HCT116 (cell line): ENCODE measurements around the gene MIF4GD. TPM values are rescaled to one million over a fixed set of nuclear protein-coding genes. Genes with fewer than 3 reads are reported as not detected.
A peak's percentile ranks its signal among the peaks of the same experiment; 100 is the strongest.
"Not testable (repeated sequence)": the region's sequence is repeated elsewhere in the genome, so short reads cannot be mapped to it uniquely, and the experiment has no call there.

Experiments
- ATAC-seq: fragments of 200-7000 bp; cut with Tn5 transposase; 2 replicates; pipeline ENCODE4 v1.9.1; 2020; ENCODE audit warnings: mild to moderate bottlenecking, moderate library complexity
- BruUV-seq: library from RNA; stranded (reverse); fragments of 400-500 nt; replicated peaks from 2 replicates; lab custom pipeline; 2021; lab: Mats Ljungman, UMichigan
- CTCF ChIA-PET: fragments of 300-600 bp; sonication (Branson Sonifier 250); formaldehyde crosslinking; loops from one replicate; lab custom pipeline; 2021; ENCODE audit warnings: antibody characterized with exemption; lab: Charles Lee
- POLR2A ChIA-PET: fragments of 300-600, 350-600 bp; sonication (Branson Sonifier 250); formaldehyde crosslinking; loops from one replicate; lab custom pipeline; 2021; ENCODE audit warnings: antibody characterized with exemption; lab: Charles Lee
- RAD21 ChIA-PET, 2 experiments: fragments of 300-600 bp; sonication (Branson Sonifier 250); formaldehyde crosslinking; loops; one replicate each; lab custom pipeline; 2023; ENCODE audit warnings: low total read pairs in 2 of 2; ENCODE audit not compliant: uncharacterized antibody in 2 of 2, unreplicated experiment in 2 of 2, low non-redundant PET in 1 of 2; lab: Charles Lee
- DNase-seq: peaks from one replicate; pipeline ENCODE4 v3.0.0-alpha.2; 2010; ENCODE audit warnings: low read depth, low spot score
- H2AFZ ChIP-seq: fragments of 200-600 bp; shearing (Covaris generic), sonication (generic); 2 replicates; pipeline ENCODE4 v1.6.1; 2017; ENCODE audit warnings: low read depth, mixed run types, mixed read lengths, antibody characterized with exemption, low read length; ENCODE audit not compliant: poor library complexity, severe bottlenecking
- H3K27ac ChIP-seq: 2 replicates; pipeline ENCODE4 v1.5.1; 2012; ENCODE audit warnings: low read depth, low read length
- H3K27me3 ChIP-seq: fragments of 200-600 bp; sonication (generic); 2 replicates; pipeline ENCODE4 v1.6.1; 2016; ENCODE audit warnings: mixed run types, low read length, mixed read lengths; ENCODE audit not compliant: insufficient read depth
- H3K36me3 ChIP-seq, 2 experiments: fragments of 200-500 bp in 1 of 2; fragments of 200-600 bp in 1 of 2; sonication (Bioruptor generic) in 1 of 2; sonication (generic) in 1 of 2; 2 replicates each; pipeline versions ENCODE4 v1.5.1 to v1.6.1; 2014 to 2016; ENCODE audit warnings: low read length in 2 of 2, inconsistent platforms in 1 of 2, mixed read lengths in 1 of 2, mixed run types in 1 of 2; ENCODE audit not compliant: insufficient read depth in 2 of 2, control insufficient read depth in 1 of 2
- H3K4me1 ChIP-seq, 2 experiments: fragments of 200-600 bp in 1 of 2; sonication (generic) in 1 of 2; 2 replicates each; pipeline versions ENCODE4 v1.5.1 to v1.6.1; 2012 to 2017; ENCODE audit warnings: low read length in 2 of 2, inconsistent platforms in 1 of 2, mild to moderate bottlenecking in 1 of 2, mixed read lengths in 1 of 2, mixed run types in 1 of 2, moderate library complexity in 1 of 2; ENCODE audit not compliant: insufficient read depth in 2 of 2, control insufficient read depth in 1 of 2
- H3K4me2 ChIP-seq: fragments of 200-600 bp; sonication (generic); 2 replicates; pipeline ENCODE4 v1.6.1; 2017; ENCODE audit warnings: mixed run types, low read length, mixed read lengths
- H3K4me3 ChIP-seq, 2 experiments: fragments of 200-600 bp in 1 of 2; sonication (generic) in 1 of 2; replicated peaks in 1 of 2; 2 replicates each; pipeline ENCODE4 v1.5.1; 2011 to 2016; ENCODE audit warnings: low read length in 2 of 2, control low read depth in 1 of 2, low read depth in 1 of 2, mild to moderate bottlenecking in 1 of 2, mixed read lengths in 1 of 2, mixed run types in 1 of 2
- H3K79me2 ChIP-seq: fragments of 200-600 bp; sonication (generic); 2 replicates; pipeline ENCODE4 v1.6.1; 2017; ENCODE audit warnings: mild to moderate bottlenecking, mixed run types, low read length, moderate library complexity, mixed read lengths; ENCODE audit not compliant: insufficient read depth
- H3K9ac ChIP-seq: fragments of 200-600 bp; sonication (generic); 2 replicates; pipeline ENCODE4 v1.6.1; 2016; ENCODE audit warnings: low read length, mixed read lengths
- H3K9me2 ChIP-seq: fragments of 200-600 bp; sonication (generic), shearing (Covaris generic); 2 replicates; pipeline ENCODE4 v1.6.1; 2017; ENCODE audit warnings: mixed run types, mild to moderate bottlenecking, moderate library complexity; ENCODE audit not compliant: insufficient read depth
- H3K9me3 ChIP-seq, 2 experiments: fragments of 200-500 bp in 1 of 2; fragments of 200-600 bp in 1 of 2; sonication (Bioruptor generic) in 1 of 2; sonication (generic) in 1 of 2; 2 replicates each; pipeline ENCODE4 v1.6.1; 2014 to 2017; ENCODE audit warnings: low read length in 2 of 2, mixed read lengths in 2 of 2, inconsistent platforms in 1 of 2, low read depth in 1 of 2, mild to moderate bottlenecking in 1 of 2, mixed run types in 1 of 2, moderate library complexity in 1 of 2; ENCODE audit not compliant: control insufficient read depth in 1 of 2, insufficient read depth in 1 of 2
- H4K20me1 ChIP-seq: fragments of 200-600 bp; sonication (generic), shearing (Covaris generic); 2 replicates; pipeline ENCODE4 v1.6.1; 2017; ENCODE audit warnings: mixed run types, mild to moderate bottlenecking, moderate library complexity; ENCODE audit not compliant: insufficient read depth
- CBX3 ChIP-seq: IDR thresholded peaks from 2 replicates; pipeline ENCODE4 v1.6.1; 2012; ENCODE audit warnings: low read depth
- CEBPB ChIP-seq: IDR thresholded peaks from 2 replicates; pipeline ENCODE4 v1.6.1; 2012; ENCODE audit warnings: low read depth
- CTCF ChIP-seq, 3 experiments: fragments of 200-600 bp in 1 of 3; sonication (generic) in 1 of 3; IDR thresholded peaks in 2 of 3; conservative IDR thresholded peaks in 1 of 3; 2 replicates each; pipeline ENCODE4 v1.5.1; 2012 to 2017; ENCODE audit warnings: low read depth in 2 of 3, low read length in 2 of 3, antibody characterized with exemption in 1 of 3, borderline replicate concordance in 1 of 3, control low read depth in 1 of 3, mild to moderate bottlenecking in 1 of 3, mixed read lengths in 1 of 3, mixed run types in 1 of 3, moderate library complexity in 1 of 3; ENCODE audit not compliant: insufficient read depth in 1 of 3
- EGR1 ChIP-seq: IDR thresholded peaks from 2 replicates; pipeline ENCODE4 v1.6.1; 2012; ENCODE audit warnings: low read depth
- EZH2 ChIP-seq: fragments of 200-600 bp; sonication (generic); IDR thresholded peaks from 2 replicates; pipeline ENCODE4 v1.6.1; 2017; ENCODE audit warnings: antibody characterized with exemption, mixed run types
- FOSL1 ChIP-seq: IDR thresholded peaks from 2 replicates; pipeline ENCODE4 v1.6.1; 2012; ENCODE audit warnings: low read depth
- JUND ChIP-seq: IDR thresholded peaks from 2 replicates; pipeline ENCODE4 v1.6.1; 2012
- MAX ChIP-seq: IDR thresholded peaks from 2 replicates; pipeline ENCODE4 v1.6.1; 2012
- REST ChIP-seq: IDR thresholded peaks from 2 replicates; pipeline ENCODE4 v1.6.1; 2012; ENCODE audit warnings: low read depth
- SIN3A ChIP-seq: IDR thresholded peaks from 2 replicates; pipeline ENCODE4 v1.6.1; 2012; ENCODE audit warnings: low read depth
- SP1 ChIP-seq: IDR thresholded peaks from 2 replicates; pipeline ENCODE4 v1.6.1; 2012; ENCODE audit warnings: low read depth
- ZBTB33 ChIP-seq: IDR thresholded peaks from 2 replicates; pipeline ENCODE4 v1.6.1; 2011; ENCODE audit warnings: mild to moderate bottlenecking, low read length, moderate library complexity; ENCODE audit not compliant: insufficient replicate concordance; ENCODE audit errors: extremely low read depth
- ZFX ChIP-seq: fragments of 450-650 bp; IDR thresholded peaks from 2 replicates; pipeline ENCODE4 v1.6.1; 2017
- intact Hi-C: fragments of 100-400 bp; cut with micrococcal nuclease; formaldehyde crosslinking; loops from 2 replicates; pipeline ENCODE4 v1.10.0; 2022
- total RNA-seq: library from RNA; stranded (reverse); gene quantifications from one replicate; pipeline ENCODE4 v1.2.1, GENCODE V29; 2021; ENCODE audit not compliant: unreplicated experiment

The MIF4GD gene
- total RNA-seq, 1 experiment from 2014 or later: 35.2 TPM

GRCh38 chr17:75280189-75280588, 9.2 kb upstream of the MIF4GD start:
- ChIA-PET POLR2A (interaction anchor here (1.0 to 1.6 kb wide), 3 partner anchors 9 to 117 kb away, joined by 3 to 6 read pairs (median 4); partner anchors contain the start of genes MIF4GD and SLC25A19), CTCF (interaction anchor here (1.9 kb wide), 1 partner anchor 9 kb away, joined by 7 read pairs; the partner anchor contains the start of gene MIF4GD)
- RAD21 ChIA-PET: not testable (repeated sequence)

GRCh38 chr17:75277664-75278071, 6.6 kb upstream of the MIF4GD start:
- Histone ChIP-seq H3K27me3 (no peaks in the 10 kb centered on the region), H4K20me1 (no peaks in the 10 kb centered on the region), H3K4me1 (peaks cover 0 to 8% of the 10 kb centered on the region in 2 experiments; a peak in 1 of 4 replicates), H3K27ac (no peak overlapping the region), H3K9ac (no peak overlapping the region), H3K4me2 (no peak overlapping the region), H3K9me2 (no peaks in the 10 kb centered on the region), H3K36me3 (peaks cover 14 to 40% of the 10 kb centered on the region in 2 experiments; a peak in 3 of 4 replicates), H3K79me2 (peaks cover 5% of the 10 kb centered on the region; the same call in 1 of the 2 replicates), H3K9me3 (no peaks in the 10 kb centered on the region), H2AFZ (no peak overlapping the region), H3K4me3 (no peak overlapping the region)
- ATAC-seq: no peak
- POLR2A ChIA-PET: interaction anchor here (0.5 to 2.1 kb wide), 2 partner anchors 11 to 131 kb away, joined by 3 to 5 read pairs; partner anchors contain the start of gene SLC25A19
- no TSS peak for BruUV-seq
- intact Hi-C loops: no loop called here
- no peak for DNase-seq
- CTCF ChIA-PET: no interaction called here
- RAD21 ChIA-PET: no interaction called here
- no peak for TF ChIP-seq CEBPB
- no peak for TF ChIP-seq REST
- no peak for TF ChIP-seq ZFX
- no peak for TF ChIP-seq FOSL1
- no peak for TF ChIP-seq SIN3A
- TF ChIP-seq CTCF (IDR thresholded peaks at IDR 0.05 in 2 of 3, conservative IDR thresholded peaks at IDR 0.05 in 1 of 3; ENCODE audit: borderline replicate concordance in 1 of 3, insufficient read depth in 1 of 3, low read depth in 2 of 3, low read length in 2 of 3): no peak
- TF ChIP-seq EGR1: no peak
- no peak for TF ChIP-seq EZH2
- no peak for TF ChIP-seq ZBTB33
- TF ChIP-seq JUND: no peak
- TF ChIP-seq MAX: no peak
- TF ChIP-seq CBX3: no peak
- TF ChIP-seq SP1: no peak

More at GRCh38 chr17:75280189-75280588, 9.2 kb upstream of the MIF4GD start:
- H3K9ac ChIP-seq, H4K20me1 ChIP-seq, H3K9me2 ChIP-seq, H3K4me3 ChIP-seq, H3K27me3 ChIP-seq, intact Hi-C loops, H3K9me3 ChIP-seq, H2AFZ ChIP-seq, H3K4me2 ChIP-seq, DNase-seq, BruUV-seq, H3K4me1 ChIP-seq, H3K27ac ChIP-seq, H3K79me2 ChIP-seq: not testable (repeated sequence)
- peaks cover 19 to 32% of the 10 kb centered on the region in 2 experiments; a peak in 3 of 4 replicates for H3K36me3 ChIP-seq
- ATAC-seq: peak; percentile 42; the same call in 1 of the 2 replicates
